GM23248 (cell line): ENCODE results near the gene INO80C. TPM values are rescaled to one million over a fixed set of nuclear protein-coding genes. Genes with fewer than 3 reads are reported as not detected.
"Not testable (repeated sequence)": the region's sequence is repeated elsewhere in the genome, so short reads cannot be mapped to it uniquely, and the experiment has no call there.

Experiments
- DNase-seq: peaks from one replicate; pipeline ENCODE4 v3.0.0-alpha.2; 2015
- H2AFZ ChIP-seq: fragments of 200-600 bp; sonication (generic); 2 replicates; pipeline ENCODE4 v1.6.1; 2016; ENCODE audit warnings: antibody characterized with exemption
- H3F3A ChIP-seq: fragments of 200-600 bp; sonication (generic); 2 replicates; pipeline ENCODE4 v1.6.1; 2016; ENCODE audit warnings: mild to moderate bottlenecking, antibody characterized with exemption, mixed run types; ENCODE audit not compliant: insufficient read depth
- H3K27ac ChIP-seq: fragments of 200-600 bp; sonication (generic); 2 replicates; pipeline ENCODE4 v1.5.1; 2016; ENCODE audit warnings: mild to moderate bottlenecking
- H3K27me3 ChIP-seq: fragments of 200-600 bp; sonication (generic); replicated peaks from 2 replicates; pipeline ENCODE4 v1.6.1; 2016; ENCODE audit warnings: mild to moderate bottlenecking; ENCODE audit not compliant: insufficient read depth
- H3K36me3 ChIP-seq: fragments of 200-600 bp; sonication (generic); 2 replicates; pipeline ENCODE4 v1.6.1; 2016; ENCODE audit warnings: low read depth, mild to moderate bottlenecking
- H3K4me1 ChIP-seq: fragments of 200-600 bp; sonication (generic); 2 replicates; pipeline ENCODE4 v1.6.1; 2016; ENCODE audit warnings: mild to moderate bottlenecking; ENCODE audit not compliant: insufficient read depth
- H3K4me2 ChIP-seq: fragments of 200-600 bp; sonication (generic); one replicate; pipeline ENCODE4 v1.6.1; 2016; ENCODE audit warnings: mild to moderate bottlenecking; ENCODE audit not compliant: unreplicated experiment
- H3K4me3 ChIP-seq: fragments of 200-600 bp; sonication (generic); 2 replicates; pipeline ENCODE4 v1.5.1; 2016; ENCODE audit warnings: mild to moderate bottlenecking
- H3K79me2 ChIP-seq: fragments of 200-600 bp; sonication (generic); 2 replicates; pipeline ENCODE4 v1.6.1; 2016; ENCODE audit warnings: mild to moderate bottlenecking; ENCODE audit not compliant: insufficient read depth
- H3K9ac ChIP-seq: fragments of 200-600 bp; sonication (generic); 2 replicates; pipeline ENCODE4 v1.6.1; 2016; ENCODE audit warnings: mild to moderate bottlenecking
- H3K9me2 ChIP-seq: fragments of 200-600 bp; sonication (generic); 2 replicates; pipeline ENCODE4 v1.6.1; 2016; ENCODE audit warnings: mixed run types, mild to moderate bottlenecking, moderate library complexity; ENCODE audit not compliant: insufficient read depth
- H3K9me3 ChIP-seq: fragments of 200-600 bp; sonication (generic); one replicate; pipeline ENCODE4 v1.6.1; 2017; ENCODE audit warnings: low read depth
- H4K20me1 ChIP-seq: fragments of 200-600 bp; sonication (generic); 2 replicates; pipeline ENCODE4 v1.6.0; 2016; ENCODE audit not compliant: insufficient read depth
- EZH2 ChIP-seq: fragments of 200-600 bp; sonication (generic); IDR thresholded peaks from 2 replicates; pipeline ENCODE4 v1.6.1; 2018; ENCODE audit warnings: antibody characterized with exemption, mild to moderate bottlenecking; ENCODE audit not compliant: insufficient read depth, poor library complexity, severe bottlenecking
- EZH2phosphoT487 ChIP-seq: fragments of 200-600 bp; sonication (generic); IDR thresholded peaks from 2 replicates; pipeline ENCODE4 v1.6.1; 2018; ENCODE audit warnings: antibody characterized with exemption, moderate library complexity, mild to moderate bottlenecking, low read depth; ENCODE audit not compliant: insufficient read depth
- WGBS, 2 experiments: methylation state at CpG; one replicate each; pipeline ENCODE4 v1.1.6; 2015 to 2017; ENCODE audit warnings: low lambda C conversion rate in 2 of 2, low coverage in 1 of 2; ENCODE audit errors: missing lambda C conversion rate in 2 of 2; 5-methylcytosine and 5-hydroxymethylcytosine counted together
- in situ Hi-C: fragments of 300-500 bp; cut with MboI; formaldehyde crosslinking; loops from 2 replicates; pipeline ENCODE4 v1.15.0; 2020
- polyA plus RNA-seq: library from polyadenylated mRNA; unstranded; fragments of >200 nt; fragmentation: Nextera tagmentation; extraction: Ambion mirVana; gene quantifications from 2 replicates; pipeline ENCODE4 v1.2.1, GENCODE V29; 2016
- total RNA-seq: library from RNA; depleted of rRNA; stranded (reverse); fragments of >200 nt; shearing (Covaris generic); gene quantifications from 2 replicates; pipeline ENCODE4 v1.2.3, GENCODE V29; 2014

INO80C gene
- total and polyA plus RNA-seq, 2 experiments from 2014 or later, result 0.97 to 9.4 TPM

DNA sequence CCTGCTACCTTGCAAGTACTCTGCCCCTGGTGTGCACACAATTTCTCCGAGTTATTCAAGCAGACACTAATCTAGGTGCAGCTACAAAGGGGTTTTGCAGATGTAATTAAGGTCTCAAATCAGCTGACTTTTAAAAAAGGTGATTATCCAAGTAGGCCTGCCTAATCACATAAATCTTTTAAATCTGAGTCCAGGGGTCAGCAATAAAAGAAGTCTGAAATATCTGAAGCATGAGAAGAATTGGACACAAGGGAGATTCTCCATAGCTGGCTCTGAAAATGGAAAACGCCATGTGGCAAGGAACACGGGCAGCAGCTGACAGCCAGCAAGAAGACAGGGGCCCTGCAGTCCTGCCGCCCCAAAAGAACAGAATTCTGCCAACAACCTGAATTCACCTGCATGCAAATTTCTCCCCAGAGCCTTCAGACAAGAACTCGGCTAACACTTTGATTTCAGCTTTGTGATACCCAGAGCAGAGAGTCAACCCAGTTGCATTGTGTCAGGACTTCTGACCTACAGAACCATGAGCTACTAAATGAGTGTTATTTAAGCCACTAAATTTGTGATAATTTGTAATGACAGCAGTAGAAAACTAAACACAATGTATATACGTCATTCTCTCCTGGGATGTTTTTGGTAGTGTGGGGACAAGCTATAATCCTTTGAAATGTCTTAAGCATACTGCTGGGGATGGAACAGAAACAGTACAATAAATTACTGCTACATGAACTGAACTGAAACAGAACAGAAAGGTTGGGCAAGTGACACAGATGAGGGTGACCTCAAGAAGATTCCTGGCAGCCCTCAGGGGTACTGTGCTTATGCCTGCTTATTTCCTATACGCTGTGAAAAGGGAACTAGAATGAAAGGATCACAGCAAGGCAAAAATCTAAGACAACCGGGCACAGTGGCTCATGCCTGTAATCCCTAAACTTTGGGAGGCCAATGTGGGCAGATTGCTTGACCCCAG, 3.2 kb downstream of the INO80C start:
- peaks cover 47% of the 10 kb centered on the region for H3K79me2 ChIP-seq
- WGBS, 2 experiments, result 89 to 90% methylated on average over 8 of the region's 8 CpGs

DNA sequence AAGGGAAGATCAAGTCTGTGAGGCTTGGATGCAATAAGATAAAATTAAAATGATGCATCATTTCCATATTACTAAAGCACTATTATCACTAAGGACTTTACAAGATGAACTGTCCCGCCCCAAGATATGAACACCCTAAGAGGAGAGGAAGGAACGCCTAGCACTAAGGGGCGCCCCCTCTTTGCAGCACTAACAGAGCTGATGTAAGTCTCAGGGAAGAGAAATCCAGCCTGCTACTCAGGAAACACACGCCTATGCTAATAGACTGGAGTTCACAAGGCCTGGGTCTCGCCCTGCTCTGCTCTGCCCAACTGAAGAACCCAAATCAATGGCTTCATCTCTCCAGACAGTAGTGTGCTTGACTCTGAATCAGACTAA, 6.1 kb downstream of the INO80C start:
- Histone ChIP-seq H3K9me3 (no peaks in the 10 kb centered on the region), H3K27ac (no peak overlapping the region), H3K9ac (no peak overlapping the region), H3K79me2 (peaks cover 47% of the 10 kb centered on the region), H3K36me3 (no peaks in the 10 kb centered on the region), H3F3A (peaks cover 4% of the 10 kb centered on the region; the same call in 1 of the 2 replicates), H4K20me1 (no peaks in the 10 kb centered on the region), H3K4me1 (peaks cover 4% of the 10 kb centered on the region; the same call in 1 of the 2 replicates), H3K4me3 (no peak overlapping the region), H3K9me2 (no peaks in the 10 kb centered on the region), H2AFZ (no peak overlapping the region), H3K27me3 (no peaks in the 10 kb centered on the region), H3K4me2 (no peak overlapping the region)
- TF ChIP-seq EZH2phosphoT487 (no peak), EZH2 (no peak)
- WGBS, 2 experiments, result 93 to 98% methylated on average over 5 of the region's 5 CpGs
- in situ Hi-C loops, result no loop called here
- no peak for DNase-seq

More for the DNA sequence above, 3.2 kb downstream of the INO80C start:
- no peaks in the 10 kb centered on the region for H4K20me1 ChIP-seq
- H3K27me3 ChIP-seq, result no peaks in the 10 kb centered on the region
- DNase-seq, result no peak
- no peaks in the 10 kb centered on the region for H3K36me3 ChIP-seq
- H3K9me3 ChIP-seq, result no peaks in the 10 kb centered on the region
- no peak overlapping the region for H3K4me2 ChIP-seq
- H3K4me3 ChIP-seq, result no peak overlapping the region
- H3K9ac ChIP-seq, result no peak overlapping the region
- no peak overlapping the region for H2AFZ ChIP-seq
- in situ Hi-C loops, result no loop called here
- H3K4me1 ChIP-seq, result peaks cover 7% of the 10 kb centered on the region; the same call in 1 of the 2 replicates
- H3K27ac ChIP-seq, result no peak overlapping the region
- no peak for TF ChIP-seq EZH2
- no peak for TF ChIP-seq EZH2phosphoT487
- peaks cover 10% of the 10 kb centered on the region; the same call in 1 of the 2 replicates for H3F3A ChIP-seq
- H3K9me2 ChIP-seq, result no peaks in the 10 kb centered on the region

DNA sequence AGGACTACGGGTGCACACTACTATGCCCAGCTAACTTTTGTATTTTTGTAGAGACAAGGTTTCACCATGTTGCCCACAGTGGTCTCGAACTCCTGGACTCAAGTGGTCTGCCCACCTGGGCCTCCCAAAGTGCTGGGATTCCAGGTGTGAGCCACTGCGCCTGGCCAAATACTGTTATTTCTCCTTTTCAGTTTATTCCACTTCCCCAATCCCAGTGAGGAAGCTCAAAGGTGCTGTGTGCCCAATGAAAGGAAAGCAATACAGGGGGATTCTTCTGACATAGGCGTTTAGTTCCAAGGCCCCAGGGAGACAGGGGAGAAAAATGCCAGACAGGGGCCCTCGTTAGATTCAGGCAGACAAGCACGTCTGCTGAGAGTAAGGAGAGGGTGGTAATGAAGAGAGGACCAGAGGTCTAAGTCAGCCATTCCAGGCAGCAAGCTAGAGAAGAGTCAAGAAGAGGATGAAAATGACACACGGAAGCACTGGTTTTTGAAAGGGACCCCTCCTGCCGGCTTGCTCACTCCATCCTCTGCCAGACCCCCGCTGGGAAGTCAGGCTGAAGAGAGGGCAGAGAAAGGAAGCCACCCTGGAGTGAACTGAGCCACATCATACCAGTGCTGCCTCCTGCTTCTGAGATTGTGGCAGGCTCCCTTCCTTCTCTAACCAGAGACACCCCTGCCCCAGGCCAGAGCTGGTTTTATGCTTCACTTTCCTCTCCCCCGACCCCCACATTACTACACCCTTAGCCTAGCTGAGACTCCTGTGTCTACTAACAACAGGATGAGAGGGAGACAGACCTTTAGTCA, 6.7 kb downstream of the INO80C start:
- in situ Hi-C loops, result no loop called here
- Histone ChIP-seq H4K20me1 (no peaks in the 10 kb centered on the region), H3K27me3 (no peaks in the 10 kb centered on the region), H3K9ac (no peak overlapping the region), H3K9me2 (no peaks in the 10 kb centered on the region), H3F3A (no peaks in the 10 kb centered on the region), H3K4me3 (no peak overlapping the region), H2AFZ (no peak overlapping the region), H3K4me1 (no peaks in the 10 kb centered on the region), H3K79me2 (peaks cover 41% of the 10 kb centered on the region), H3K9me3 (no peaks in the 10 kb centered on the region), H3K27ac (no peak overlapping the region), H3K4me2 (no peak overlapping the region), H3K36me3 (no peaks in the 10 kb centered on the region)
- TF ChIP-seq EZH2, result no peak
- no peak for TF ChIP-seq EZH2phosphoT487
- WGBS, 2 experiments, result 65% methylated on average over 10 of the region's 10 CpGs
- DNase-seq, result no peak

DNA sequence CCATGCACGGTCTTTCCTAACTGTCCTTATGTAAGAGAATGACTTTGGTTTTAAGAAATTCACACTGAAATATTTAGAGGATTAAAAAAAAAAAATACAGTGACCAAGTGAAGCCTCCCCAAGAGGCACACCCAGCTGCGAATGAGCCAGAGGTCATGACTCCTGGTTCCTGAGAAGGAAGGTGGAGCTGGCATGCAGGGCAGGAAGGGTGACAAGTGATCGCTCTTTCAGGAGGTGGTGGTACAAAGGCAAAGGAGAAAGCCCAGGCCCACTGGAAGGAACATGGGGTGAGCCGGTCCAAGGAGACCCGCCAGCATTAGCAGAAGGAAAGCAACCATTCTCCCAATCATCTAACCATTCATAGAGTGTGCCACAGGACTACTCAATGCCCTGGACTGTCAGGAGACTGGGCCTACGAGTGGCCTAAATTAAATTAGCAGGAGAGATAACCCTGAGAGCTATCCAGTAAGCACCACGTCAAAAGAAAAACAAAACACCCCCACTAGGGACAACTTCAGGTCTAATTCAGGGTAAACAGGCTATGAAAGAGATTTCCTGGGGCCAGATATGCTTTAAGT, 7.8 kb downstream of the INO80C start:
- no peak overlapping the region for H3K4me2 ChIP-seq
- 84 to 89% methylated on average over 7 of the region's 7 CpGs for WGBS, 2 experiments
- in situ Hi-C loops, result no loop called here

DNA sequence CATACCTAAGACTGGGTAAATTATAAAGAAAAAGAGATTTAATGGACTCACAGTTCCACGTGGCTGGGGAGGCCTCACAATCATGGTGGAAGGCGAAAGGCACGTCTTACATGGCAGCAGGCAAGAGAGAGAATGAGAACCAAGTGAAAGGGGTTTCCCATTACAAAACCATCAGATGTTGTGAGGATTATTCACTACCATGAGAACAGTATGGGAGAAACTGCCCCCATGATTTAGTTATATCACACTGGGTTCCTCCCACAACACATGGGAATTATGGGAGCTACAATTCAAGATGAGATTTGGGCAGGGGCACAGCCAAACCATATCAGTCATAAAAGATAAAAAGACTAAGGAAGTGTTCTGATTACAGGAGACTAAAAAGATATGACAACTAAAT, 8.5 kb downstream of the INO80C start:
- H3F3A ChIP-seq, H4K20me1 ChIP-seq, H3K9ac ChIP-seq, H3K4me3 ChIP-seq, DNase-seq, H2AFZ ChIP-seq, H3K36me3 ChIP-seq, H3K27ac ChIP-seq, H3K9me2 ChIP-seq, H3K9me3 ChIP-seq, H3K27me3 ChIP-seq, H3K4me2 ChIP-seq, in situ Hi-C loops, H3K4me1 ChIP-seq: not testable (repeated sequence)
- 80 to 81% methylated on average over 3 of the region's 3 CpGs for WGBS, 2 experiments
- H3K79me2 ChIP-seq, result peaks cover 31% of the 10 kb centered on the region

More for the DNA sequence above, 7.8 kb downstream of the INO80C start:
- H3K79me2 ChIP-seq, result peaks cover 33% of the 10 kb centered on the region
- H2AFZ ChIP-seq, result no peak overlapping the region
- H3K27ac ChIP-seq, result no peak overlapping the region
- no peak for DNase-seq
- no peaks in the 10 kb centered on the region for H3K9me3 ChIP-seq
- no peaks in the 10 kb centered on the region for H3K4me1 ChIP-seq
- H3K27me3 ChIP-seq, result no peaks in the 10 kb centered on the region
- H3F3A ChIP-seq, result no peaks in the 10 kb centered on the region
- no peak overlapping the region for H3K4me3 ChIP-seq
- H4K20me1 ChIP-seq, result no peaks in the 10 kb centered on the region
- no peak overlapping the region for H3K9ac ChIP-seq
- H3K9me2 ChIP-seq, result no peaks in the 10 kb centered on the region
- no peaks in the 10 kb centered on the region for H3K36me3 ChIP-seq
- no peak for TF ChIP-seq EZH2phosphoT487
- no peak for TF ChIP-seq EZH2

DNA sequence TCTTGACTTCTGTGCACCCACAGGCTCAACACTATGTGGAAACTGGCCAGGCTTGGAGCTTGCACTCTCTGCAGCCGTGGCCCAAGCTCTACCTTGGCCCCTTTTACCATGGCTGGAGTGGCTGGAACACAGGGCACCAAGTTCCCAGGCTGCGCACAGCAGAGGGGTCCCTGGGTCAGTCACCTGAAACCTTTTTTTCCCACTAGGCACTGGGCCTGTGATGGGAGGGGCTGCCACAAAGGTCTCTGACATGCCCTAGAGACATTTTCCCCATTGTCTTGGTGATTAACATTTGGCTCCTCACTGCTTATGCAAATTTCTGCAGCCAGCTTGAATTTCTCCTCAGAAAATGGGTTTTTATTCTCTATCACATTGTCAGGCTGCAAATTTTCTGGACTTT, 9.4 kb downstream of the INO80C start:
- H2AFZ ChIP-seq, H3K9me3 ChIP-seq, H3K4me1 ChIP-seq, in situ Hi-C loops, H3K9me2 ChIP-seq, H3K9ac ChIP-seq, H4K20me1 ChIP-seq, H3K4me2 ChIP-seq, H3K36me3 ChIP-seq, DNase-seq, H3K27ac ChIP-seq, H3F3A ChIP-seq, H3K4me3 ChIP-seq, H3K27me3 ChIP-seq: not testable (repeated sequence)
- 82 to 90% methylated on average over 2 of the region's 2 CpGs for WGBS, 2 experiments
- peaks cover 22% of the 10 kb centered on the region for H3K79me2 ChIP-seq
